HG03175 (cell line): ENCODE results near the gene DCUN1D1.

Experiments
- ATAC-seq: cut with Tn5 transposase; IDR thresholded peaks from one replicate; pipeline ENCODE4 v1.9.1; 2021; ENCODE audit warnings: mild to moderate bottlenecking, moderate library complexity; ENCODE audit not compliant: unreplicated experiment

The DCUN1D1 gene

GRCh38 chr3:182902236-182902635 lies 78.1 kb downstream of the DCUN1D1 start:
- no peak for ATAC-seq

GRCh38 chr3:182896553-182896952 lies 83.8 kb downstream of the DCUN1D1 start:
- no peak for ATAC-seq

DNA sequence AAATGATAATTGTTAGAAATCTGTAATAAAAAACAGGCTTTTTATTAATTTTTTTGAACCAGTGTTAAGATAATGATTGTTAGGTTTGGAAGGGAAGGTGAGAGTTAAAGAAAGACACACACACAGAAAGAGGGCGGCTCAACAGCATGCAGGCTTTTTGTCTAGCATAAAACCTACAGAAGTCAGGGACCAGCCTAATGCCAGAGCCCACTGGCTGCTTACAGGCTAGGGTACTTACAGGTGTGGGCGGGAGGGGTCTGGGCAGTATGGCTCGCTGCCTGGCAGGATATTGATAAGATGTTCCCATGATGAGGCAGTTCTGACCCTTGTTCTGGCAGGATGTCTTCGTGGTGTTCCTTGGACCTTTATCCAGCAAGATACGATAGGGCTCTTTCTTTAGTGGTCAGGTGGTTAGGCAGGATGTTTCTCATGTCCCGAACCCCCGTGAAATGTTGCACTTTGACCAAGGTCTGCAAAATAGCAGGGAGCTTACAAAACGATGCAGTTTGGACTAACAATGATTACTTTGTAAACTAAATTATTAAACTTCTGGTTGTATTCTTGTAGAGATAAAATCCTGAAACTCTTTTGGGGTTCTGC lies 84.7 kb downstream of the DCUN1D1 start:
- ATAC-seq, result no peak

- ATAC-seq, result no peak
Observed at GRCh38 chr3:182892226-182892625, 88.1 kb downstream of the DCUN1D1 start.

- no peak for ATAC-seq
Observed at GRCh38 chr3:182891364-182891763, 89.0 kb downstream of the DCUN1D1 start.

DNA sequence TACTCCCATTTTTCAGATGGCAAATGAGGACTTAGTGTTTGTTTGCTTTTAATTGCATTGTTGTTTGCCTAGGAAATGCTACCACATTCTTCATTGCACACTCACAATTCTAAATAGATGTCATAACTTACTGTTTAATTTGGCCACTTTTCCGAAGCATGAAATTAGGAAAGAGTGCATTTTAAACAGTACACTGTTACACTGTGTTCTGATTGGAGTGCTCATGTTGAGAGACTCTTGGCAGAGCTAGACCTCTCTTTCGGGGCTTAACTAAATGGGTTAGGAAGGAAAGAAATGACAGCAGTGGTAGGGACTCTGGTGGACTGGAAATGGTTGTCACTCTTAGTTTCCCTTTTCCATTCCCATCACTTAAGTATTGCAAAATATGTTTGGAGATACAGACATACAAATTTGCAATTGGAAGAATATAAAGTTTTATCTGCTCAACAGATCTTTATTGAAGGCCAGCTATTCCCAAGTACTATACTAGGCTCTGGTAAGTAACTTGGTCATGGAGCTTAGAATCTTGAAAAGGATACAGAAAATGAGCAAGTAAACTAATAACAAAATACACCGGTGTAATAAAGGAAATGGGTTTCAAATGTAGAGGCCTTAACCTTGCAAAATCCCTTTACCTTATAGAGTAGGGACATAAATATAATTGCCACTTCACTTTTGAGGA lies 90.2 kb downstream of the DCUN1D1 start:
- no peak for ATAC-seq
